ENCODE data around the gene CCDC85C. TPM values are rescaled to one million over a fixed set of nuclear protein-coding genes. Genes with fewer than 3 reads are reported as not detected.
A peak's percentile ranks its signal among the peaks of the same experiment; 100 is the strongest.

Gene CCDC85C
- total RNA-seq, 2 donors from 2014 or later = 19.8 to 28.2 TPM

DNA sequence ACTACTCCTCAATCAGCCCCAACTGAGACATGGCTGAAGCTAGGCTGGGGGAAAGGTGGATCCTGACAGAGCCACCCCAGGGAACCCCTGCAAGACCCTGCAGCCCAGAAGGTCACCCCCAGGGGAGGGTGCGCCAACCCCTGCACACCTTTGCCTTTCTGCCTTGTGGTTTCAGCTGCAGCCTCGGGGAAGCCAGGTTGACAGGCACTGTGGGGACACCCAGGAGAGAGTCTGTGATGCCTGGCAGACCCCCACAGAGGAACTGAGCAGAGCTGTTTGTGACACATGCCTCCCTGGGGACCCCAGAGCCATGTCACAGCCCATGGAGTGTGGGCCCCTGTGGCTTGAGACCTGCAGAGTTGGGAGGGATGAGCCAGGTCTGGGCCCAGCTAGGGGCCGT lies 29.1 kb upstream of the CCDC85C start:
- intact Hi-C loops (cut with DNase I) = no loop called here
- DNase-seq (ENCODE audit: low spot score) = no peak

DNA sequence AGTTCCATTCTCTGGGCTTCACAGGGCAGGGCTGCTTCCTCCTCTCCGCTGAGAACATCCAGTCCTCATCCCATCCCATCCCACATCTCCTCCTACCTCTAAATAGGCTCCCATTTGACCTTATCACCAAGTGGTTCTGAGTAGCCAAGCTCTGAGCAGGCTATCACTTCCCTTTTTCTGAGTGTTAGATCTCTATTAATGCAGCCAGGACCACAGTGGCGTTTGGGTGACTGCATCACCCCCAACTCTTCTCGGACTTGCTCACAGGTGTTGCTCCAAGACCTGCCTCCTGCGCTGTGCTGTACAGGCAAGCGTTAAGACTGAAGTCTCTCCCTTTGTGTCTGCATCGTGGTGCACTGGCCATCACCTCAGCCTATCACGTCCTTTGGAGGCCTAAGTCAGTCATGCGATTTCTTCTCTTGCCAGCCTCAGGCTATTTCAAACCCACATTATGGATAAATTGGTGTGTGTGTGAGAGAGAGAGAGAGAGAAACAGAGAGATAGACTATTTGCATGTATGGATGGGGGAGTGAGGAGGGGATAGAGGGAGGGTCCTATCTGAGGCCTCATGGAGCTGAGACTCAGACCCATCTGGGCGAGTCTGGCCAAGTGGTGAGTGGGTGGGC lies 28.5 kb upstream of the CCDC85C start:
- no peak for DNase-seq (ENCODE audit: low spot score)
- intact Hi-C loops (cut with DNase I) = no loop called here

DNA sequence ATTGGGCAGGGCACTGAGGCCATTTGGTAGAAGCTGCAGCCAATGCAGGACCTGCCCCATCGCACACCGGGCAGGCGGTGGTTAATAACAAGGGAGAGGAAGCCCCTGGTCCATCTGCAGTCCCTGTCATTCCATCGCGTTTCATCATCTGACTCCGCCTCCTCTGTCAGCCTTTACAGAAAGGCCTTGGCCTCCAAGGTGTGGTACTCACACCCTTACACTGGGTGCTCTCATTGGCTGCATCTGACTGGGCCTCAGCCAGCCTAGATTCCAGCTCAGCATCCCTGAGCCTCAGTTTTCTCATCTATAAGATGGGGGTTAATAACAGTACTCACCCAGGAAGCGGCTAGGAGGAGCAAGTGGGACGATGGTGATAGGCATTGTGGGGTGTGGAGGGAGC lies 26.2 kb upstream of the CCDC85C start:
- intact Hi-C loops (cut with DNase I) = no loop called here
- DNase-seq (ENCODE audit: low spot score) = no peak

DNA sequence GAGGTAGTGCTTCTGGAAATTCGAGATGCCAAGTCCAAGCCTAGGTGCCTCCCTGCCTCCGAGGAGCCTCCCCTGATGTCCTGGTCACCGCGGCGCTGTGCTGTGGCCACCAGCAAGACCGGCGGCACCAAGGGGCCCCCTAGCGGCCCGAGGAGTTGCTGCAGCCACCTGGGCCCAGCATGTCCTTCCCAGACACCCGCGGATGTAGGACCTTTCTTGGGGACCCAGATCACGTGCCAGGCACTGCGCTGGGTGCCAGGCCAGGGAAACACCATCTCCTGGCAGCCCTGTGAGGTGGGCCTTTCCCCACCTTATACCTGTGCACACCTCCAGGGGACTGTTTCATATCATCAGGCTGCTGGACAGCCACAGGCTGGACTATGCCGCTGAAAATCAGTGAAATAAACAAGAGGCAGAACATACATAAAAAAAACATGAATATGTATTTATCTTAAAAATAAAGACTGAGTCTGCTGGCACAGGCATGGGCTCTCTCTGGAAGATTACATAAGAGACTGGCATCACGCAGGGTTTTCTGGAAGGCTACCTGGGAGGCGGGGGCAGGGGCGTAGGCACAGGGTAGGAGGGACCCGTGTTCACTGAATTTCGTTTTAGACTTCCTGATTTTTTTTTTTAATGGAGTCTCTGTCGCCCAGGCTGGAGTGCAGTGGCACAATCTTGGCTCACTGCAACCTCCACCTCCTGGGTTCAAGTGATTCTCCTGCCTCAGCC lies 25.0 kb upstream of the CCDC85C start:
- DNase-seq (ENCODE audit: low spot score) = peak; percentile 93
- intact Hi-C loops (cut with DNase I) = loop anchor here in 1 of 2 donors (5.0 kb wide), 1 partner anchor 107 kb away; no protein-coding TSS in a partner anchor

DNA sequence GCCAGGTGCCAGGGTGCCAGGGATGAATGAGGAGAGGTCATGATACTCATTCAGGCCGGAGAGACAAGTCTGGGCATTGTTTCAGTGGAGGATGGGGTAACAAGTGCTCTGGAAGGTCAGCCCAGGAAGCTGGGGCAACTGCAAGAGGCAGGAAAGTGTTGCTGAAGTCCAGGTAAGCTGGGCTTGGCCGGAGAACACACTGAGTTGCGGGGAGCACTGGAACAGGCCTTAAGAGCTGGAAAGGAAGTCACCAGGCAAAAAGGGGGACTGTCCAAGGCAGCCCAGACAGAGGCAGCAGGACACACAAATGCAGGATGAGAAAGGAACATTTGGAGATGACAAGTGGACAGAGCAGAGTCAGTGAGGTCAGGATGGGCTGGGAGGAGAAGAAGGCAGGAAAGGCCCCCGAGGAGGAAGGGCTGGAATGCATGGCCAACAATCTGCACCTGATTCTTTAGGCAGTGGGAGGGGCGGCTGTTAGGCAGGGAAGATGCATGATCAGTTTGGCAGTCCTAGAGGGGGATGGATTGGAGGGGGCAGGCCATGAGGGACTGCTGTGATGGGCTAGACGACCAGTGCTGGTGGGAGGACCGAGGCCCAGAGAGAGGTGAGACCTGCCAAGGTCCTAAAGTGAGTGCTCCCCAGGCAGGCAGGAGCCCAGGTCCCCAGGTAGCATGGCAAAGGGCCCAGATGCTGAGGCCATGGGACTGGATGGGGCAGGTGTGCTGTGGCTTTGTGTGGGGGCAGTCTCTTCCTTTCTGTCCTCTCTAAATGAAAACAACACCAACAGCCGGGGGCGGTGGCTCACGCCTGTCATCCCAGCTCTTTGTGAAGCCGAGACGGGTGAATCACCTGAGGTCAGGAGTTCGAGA lies 23.7 kb upstream of the CCDC85C start:
- DNase-seq (ENCODE audit: low spot score) = no peak
- intact Hi-C loops (cut with DNase I) = loop anchor here (2.0 to 5.0 kb wide), 2 partner anchors 105 to 109 kb away; no protein-coding TSS in a partner anchor

DNA sequence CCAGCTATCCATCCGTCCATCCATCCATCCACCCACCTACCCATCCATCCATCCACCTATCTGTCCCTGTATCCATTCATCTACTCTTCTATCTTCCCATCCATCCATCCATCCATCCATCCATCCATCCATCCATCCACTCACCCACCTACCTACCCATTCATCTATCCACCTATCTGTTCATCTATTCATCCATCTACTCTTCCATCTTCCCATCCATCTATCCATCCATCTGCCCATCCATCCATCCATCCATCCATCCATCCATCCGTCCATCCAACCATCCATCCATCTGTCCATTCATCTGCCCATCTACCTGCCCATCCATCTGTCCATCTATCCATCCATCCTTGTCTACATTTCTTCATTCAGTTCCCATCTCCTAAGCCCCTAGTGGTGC lies 23.1 kb upstream of the CCDC85C start:
- intact Hi-C loops (cut with DNase I) = loop anchor here (2.0 to 5.0 kb wide), 2 partner anchors 105 to 108 kb away; no protein-coding TSS in a partner anchor
- DNase-seq (ENCODE audit: low spot score) = no peak

DNA sequence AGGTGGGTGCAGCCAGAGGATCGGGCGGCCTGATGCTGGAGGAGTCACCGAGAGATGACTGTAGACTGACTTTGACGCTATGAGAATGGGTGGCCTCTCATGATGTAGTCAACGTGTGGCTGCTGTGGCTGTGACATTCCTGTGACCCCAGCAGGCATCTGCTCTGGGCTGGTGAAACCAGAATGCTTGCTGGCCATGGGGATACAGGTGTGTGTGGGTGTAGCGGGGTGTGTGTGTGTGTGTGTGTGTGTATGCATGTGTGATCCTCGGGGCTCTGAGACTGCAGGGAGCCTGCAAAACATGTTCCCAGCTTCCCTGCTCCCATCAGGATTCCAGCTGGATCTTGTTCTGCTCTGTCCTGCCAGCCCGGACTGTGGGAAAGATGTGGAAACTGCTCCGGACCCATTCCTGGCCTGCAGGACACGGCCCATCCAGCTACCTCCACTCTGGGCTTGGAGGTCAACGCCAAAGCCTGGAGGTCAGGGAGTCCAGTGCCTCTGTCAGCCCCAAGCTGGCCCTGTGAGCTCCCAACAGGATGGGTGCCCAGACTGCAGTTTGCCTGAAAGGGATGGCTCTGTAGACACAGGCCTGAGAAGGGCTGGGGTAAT lies 22.1 kb upstream of the CCDC85C start:
- intact Hi-C loops (cut with DNase I) = loop anchor here (2.0 to 5.0 kb wide), 2 partner anchors 104 to 107 kb away; no protein-coding TSS in a partner anchor
- DNase-seq (ENCODE audit: low spot score) = no peak

DNA sequence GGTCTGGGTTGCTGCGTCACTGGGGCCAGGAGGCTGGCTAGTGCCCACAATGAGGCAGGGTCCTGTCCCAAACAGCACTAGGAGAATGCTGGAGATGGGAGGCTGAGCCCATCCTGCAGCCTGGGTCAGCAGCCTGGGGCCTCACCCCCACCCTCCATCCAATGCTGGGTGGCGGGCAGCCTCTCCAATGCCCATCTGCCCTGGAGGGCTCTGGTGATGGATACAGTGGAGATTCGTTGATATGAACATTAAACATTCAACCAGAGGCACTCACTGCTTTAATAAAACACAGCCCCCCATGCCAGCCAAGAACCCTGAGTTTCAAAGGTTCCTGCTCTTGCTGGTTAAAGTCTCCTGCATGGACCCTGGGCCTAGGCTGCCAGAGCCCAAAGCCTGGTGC lies 21.5 kb upstream of the CCDC85C start:
- DNase-seq (ENCODE audit: low spot score) = no peak
- intact Hi-C loops (cut with DNase I) = loop anchor here in 1 of 2 donors (5.0 kb wide), 1 partner anchor 103 kb away; no protein-coding TSS in a partner anchor

DNA sequence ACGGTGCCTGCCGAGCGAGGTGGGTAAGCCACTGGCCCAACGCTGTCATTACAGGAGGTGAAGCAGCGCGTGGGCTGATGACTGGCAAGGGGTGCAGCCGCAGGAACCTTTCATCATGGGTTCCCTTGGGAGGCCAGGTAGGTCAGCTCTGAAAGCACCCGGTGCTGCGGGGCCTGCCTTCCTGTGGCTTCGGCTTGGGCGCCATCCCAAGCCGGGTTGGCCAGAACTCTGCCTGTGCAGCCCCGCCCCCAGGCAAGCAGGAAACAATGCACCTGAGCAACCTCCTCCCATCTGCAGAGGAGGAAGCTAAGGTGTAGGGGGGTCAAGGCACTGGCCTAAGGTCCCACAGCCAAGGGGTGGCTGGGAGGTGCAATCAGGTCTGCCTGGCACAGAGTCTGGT lies 21.0 kb upstream of the CCDC85C start:
- intact Hi-C loops (cut with DNase I) = loop anchor here in 1 of 2 donors (5.0 kb wide), 1 partner anchor 103 kb away; no protein-coding TSS in a partner anchor
- no peak for DNase-seq (ENCODE audit: low spot score)

DNA sequence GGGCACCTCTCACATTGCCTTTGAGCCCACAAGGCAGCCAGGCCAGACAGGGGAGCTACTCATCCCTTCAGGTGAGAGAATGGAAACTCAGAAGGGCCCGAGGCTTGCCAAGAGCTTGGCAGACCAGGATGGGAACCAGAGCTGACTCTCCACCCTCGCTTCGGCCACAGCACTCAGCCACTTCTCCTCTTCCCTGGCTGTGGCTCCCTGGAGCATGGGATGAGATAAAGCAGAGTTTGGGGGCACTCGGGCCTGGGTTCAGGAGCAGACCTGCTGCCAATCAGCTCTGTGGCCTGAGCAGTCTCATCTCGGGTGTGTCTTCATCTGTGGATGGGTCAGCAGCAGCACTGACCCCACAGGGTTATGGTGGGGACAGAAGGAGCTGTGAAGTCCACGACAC lies 20.0 kb upstream of the CCDC85C start:
- intact Hi-C loops (cut with DNase I) = no loop called here
- DNase-seq (ENCODE audit: low spot score) = no peak

DNA sequence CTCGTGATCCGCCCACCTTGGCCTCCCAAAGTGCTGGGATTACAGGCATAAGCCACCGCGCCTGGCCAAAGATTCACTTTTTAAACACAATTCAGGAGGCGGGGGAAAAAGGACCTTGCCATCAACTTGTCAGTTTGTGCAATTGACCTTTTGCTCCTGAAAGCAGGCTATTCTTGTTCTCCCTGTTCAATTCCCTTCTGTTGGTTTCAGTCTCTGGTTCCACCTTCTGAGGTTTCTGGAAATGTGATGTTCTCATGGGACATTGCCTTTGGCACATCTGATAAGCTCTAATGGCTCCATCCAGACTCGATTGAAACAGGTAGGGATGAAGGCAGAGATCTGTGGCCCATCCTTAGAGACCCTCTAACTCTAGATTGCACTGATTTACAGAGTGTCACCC lies 17.9 kb upstream of the CCDC85C start:
- intact Hi-C loops (cut with DNase I) = no loop called here
- DNase-seq (ENCODE audit: low spot score) = no peak

DNA sequence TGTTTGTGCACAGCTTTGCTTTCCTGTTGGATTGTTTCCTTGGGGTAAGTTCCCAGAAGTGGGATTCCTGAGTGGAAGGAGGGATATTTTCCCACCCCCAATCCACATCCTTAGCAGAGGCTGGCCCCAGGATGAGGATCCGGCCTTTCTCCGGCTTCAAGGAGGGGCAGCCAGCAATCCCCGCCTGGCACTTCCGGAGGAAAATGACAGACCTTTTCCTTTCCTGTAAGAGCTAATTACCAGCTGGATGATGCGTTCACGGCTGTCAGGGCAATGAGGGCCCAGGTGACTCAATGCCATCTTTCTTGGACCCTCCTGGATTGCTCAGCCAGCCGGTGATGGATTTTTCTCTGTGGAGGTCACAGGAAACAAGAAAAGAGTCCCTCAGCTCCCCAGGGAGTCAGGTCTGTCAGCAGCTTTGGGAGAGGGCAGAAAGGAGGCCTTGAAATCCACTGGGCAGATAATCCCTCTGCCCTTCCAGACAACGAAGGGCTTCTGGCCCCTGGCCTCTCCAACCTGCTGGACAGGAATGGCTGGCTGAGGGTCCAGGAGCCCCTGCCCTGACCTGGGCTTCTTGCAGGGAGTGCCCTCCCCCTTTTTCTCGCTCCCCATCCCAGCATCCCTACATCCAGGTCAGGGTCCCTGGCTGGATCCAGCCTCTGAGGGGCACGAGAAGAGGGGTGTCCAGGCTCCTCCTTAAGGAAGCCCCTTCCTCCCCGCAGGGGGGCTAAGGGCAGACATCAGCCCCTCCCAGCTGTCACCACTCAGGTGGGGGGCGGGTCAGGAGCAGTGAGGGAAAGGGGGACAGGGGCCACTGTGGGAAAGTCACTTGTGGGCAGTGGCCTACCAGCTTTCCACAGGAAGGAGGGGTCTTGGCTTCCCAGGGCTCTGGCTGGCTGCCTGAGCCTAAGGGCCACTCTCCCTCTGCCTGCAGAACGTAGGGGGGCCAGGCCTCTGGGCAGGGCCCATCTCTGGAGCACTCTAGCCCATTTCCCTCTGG lies 16.1 kb upstream of the CCDC85C start:
- DNase-seq (ENCODE audit: low spot score) = no peak
- intact Hi-C loops (cut with DNase I) = no loop called here

DNA sequence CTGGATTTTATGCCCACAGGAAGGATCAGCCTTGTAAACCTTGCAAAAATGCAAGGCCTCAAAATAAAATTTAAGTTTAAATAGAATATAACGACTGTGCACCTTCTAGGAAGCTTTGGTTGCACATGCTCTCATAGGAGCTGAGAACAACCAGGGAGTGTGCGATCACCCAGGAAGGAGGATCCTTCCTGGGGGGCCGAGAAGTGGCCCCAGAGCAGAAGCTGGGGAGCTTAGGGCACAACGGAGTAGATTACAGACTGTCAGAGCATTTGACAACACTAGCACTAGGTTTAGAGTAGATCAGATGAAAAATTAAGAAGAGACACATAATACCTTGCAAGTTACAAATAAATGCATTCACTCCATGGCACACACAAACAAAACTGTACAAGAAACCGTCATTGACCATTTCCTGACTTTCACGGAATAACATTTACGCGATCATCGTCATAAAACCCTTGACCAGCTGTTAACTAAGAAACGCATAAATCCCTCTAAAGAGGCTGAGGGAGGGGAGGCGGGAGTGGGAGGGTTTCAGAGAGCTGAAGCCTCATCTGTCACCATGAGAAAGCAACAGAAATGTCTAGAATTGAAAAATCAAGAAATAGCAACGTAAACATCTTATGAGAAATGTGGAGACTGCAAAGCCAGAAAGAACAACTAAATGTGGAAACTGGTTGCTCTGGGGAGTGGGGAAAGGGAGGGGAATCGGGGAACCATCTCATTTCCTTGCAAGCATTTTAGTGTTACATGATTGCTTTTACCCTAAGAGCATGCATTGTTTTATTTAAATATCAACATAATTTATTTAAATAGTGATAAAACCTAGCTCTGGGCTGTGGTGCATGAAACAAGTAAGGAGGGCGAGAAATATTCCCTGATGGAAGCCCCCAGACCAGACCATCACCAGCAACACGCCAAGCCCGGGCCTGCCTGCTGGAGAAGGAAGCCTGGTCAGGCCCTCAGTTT lies 13.1 kb upstream of the CCDC85C start:
- no peak for DNase-seq (ENCODE audit: low spot score)
- intact Hi-C loops (cut with DNase I) = no loop called here

DNA sequence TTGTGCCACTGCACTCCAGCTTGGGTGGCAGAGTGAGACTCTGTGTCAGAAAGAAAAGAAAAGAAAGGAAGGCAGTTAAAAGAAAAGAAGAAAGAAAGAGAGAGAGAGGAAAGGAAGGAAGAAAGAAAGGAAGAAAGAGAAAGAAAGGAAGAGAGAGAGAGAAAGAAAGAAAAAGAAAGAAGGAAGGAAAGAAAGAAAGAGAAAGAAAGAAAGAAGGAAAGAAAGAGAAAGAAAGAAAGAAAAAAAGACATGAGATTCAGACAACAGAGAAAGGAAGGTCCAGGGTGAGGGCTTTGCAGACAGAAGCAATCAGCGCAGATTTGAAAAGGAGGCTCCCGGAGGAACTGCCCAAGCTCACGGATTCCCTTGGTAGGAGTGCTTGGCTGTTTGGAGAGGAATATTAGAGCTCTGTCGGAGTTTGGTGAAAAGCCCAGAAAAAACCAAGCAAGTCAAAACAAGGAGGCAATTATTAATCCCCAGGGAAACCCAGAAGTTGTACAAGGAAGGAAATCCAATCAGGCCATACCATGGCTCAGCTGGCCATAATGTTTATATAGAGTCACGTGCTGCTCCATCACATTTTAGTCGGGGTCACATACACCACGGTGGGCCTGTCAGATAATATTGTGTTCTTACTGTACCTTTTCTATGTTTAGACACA lies 11.6 kb upstream of the CCDC85C start:
- intact Hi-C loops (cut with DNase I) = no loop called here
- no peak for DNase-seq (ENCODE audit: low spot score)

DNA sequence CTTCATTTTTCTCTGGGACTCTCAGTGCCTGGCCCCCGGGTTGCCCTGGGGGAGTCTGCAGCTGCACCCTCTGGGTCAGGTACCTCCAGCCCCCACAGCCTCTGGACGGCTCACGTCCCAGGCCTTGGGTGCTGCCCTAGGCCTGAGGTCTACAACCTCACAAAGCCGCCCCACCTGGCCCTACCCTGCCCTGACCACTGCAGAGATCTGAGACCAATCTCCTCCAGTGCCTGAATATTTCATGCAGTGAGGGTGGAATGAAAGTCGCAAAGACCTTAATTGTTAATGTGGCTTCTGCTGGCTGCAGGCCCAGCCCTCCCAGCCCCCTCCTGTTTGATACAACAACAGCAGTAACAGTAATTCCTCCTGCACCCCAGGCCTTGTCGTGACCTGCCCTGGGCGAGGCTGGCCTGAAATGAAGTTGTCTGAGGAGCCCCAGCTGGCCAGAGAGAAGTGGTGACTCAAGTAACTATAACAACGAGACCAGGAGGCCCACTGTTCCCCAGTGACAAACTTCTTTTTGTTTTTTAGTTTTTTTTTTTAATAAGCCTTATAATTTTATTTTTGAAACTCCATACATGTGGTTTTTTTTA lies 8.8 kb upstream of the CCDC85C start:
- intact Hi-C loops (cut with DNase I) = no loop called here
- no peak for DNase-seq (ENCODE audit: low spot score)

DNA sequence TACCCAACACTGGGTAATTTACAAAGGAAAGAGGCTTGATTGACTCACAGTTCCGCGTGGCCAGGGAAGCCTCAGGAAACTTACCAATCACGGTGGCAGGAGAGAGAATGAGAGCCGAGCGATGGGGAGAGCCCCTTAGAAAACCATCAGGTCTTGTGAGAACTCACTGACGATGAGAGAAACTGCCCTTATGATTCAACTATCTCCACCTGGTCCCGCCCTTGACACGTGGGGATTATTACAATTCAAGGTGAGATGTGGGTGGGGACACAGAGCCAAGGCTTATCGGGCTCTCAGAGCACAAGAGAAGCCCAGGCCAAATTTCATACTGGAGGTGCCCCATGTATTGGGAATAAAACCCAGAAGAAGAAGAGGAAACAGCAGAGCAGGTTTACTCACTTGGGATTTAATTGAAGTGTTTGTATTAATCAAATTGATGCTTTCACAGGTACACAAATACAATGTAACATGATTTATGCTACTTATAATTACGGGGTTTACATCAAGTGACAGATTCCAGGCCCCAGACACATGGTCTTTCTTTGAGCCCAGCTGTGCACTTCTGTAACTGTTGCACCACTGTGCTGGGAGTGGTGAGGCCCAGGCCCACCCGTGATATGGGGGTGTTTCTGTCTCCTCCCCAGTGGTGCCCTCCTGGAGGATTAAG lies 8.2 kb upstream of the CCDC85C start:
- DNase-seq (ENCODE audit: low spot score) = no peak
- intact Hi-C loops (cut with DNase I) = no loop called here

All from posterior vena cava (tissue), 2 donors.